ENCODE results near the gene RIMS1.
"Not testable (repeated sequence)": the region's sequence is repeated elsewhere in the genome, so short reads cannot be mapped to it uniquely, and the experiment has no call there.

Gene RIMS1

DNA sequence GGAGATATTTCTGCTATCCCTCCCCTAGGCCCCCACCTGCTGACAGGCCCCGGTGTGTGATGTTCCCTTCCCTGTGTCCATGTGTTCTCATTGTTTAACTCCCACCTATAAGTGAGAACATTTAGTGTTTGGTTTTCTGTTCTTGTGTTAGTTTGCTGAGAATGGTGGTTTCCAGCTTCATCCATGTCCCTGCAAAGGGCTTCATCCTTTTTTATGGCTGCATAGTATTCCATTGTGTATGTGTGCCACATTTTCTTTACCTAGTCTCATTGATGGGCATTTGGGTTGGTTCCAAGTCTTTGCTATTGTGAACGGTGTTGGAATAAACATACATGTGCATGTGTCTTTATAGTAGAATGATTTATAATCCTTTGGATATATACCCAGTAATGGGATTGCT is 448.9 kb downstream of the RIMS1 start:
- not testable (repeated sequence) for DNase-seq (ENCODE audit: low read depth, low spot score)

DNA sequence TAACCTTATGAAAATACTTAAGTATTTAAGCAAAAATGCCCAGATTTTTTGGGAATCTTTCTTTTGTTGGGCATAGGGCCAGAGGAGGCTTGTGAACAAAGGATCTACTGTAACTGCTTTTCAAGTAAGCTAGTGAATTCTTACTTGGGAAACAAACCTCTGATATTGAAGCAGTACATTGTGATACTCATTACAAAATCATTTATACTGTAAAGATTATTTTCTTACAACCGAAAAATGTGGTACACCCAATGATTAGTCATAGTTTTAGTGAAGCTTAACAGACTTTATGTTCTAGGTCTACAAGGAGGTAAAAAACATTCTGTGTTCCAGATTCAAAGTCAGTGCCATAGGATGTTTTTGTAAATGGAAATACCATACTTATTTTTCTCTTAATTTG is 462.6 kb downstream of the RIMS1 start:
- DNase-seq (ENCODE audit: low read depth, low spot score), result no peak

DNA sequence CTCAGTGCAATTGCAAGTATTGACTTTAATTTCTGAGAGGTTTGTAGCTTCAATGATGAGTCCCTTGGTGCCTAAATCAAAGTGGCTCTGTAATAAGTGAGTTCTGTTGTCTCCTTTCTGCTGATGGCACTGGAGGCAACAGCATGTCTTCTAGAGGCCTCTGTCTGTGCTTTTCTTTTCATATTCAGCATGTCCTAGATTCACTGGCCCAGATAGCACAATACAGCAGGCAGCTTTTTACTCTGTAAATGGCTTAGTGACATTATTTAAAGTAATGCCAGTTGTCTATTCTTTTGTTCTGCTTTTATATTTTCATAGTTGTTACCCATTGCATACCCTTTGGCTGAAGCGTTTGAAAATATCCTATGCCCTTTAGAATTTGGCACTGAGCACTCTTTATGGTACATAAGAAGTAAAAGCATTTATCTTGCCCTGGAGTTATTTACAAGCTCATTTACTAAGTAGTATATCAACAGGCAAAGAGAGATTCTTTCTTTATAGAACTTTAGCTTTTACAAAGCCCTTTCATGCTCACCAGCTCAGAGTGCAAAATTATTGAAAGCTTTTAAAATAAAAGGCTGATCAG is 464.0 kb downstream of the RIMS1 start:
- DNase-seq (ENCODE audit: low read depth, low spot score), result no peak

DNA sequence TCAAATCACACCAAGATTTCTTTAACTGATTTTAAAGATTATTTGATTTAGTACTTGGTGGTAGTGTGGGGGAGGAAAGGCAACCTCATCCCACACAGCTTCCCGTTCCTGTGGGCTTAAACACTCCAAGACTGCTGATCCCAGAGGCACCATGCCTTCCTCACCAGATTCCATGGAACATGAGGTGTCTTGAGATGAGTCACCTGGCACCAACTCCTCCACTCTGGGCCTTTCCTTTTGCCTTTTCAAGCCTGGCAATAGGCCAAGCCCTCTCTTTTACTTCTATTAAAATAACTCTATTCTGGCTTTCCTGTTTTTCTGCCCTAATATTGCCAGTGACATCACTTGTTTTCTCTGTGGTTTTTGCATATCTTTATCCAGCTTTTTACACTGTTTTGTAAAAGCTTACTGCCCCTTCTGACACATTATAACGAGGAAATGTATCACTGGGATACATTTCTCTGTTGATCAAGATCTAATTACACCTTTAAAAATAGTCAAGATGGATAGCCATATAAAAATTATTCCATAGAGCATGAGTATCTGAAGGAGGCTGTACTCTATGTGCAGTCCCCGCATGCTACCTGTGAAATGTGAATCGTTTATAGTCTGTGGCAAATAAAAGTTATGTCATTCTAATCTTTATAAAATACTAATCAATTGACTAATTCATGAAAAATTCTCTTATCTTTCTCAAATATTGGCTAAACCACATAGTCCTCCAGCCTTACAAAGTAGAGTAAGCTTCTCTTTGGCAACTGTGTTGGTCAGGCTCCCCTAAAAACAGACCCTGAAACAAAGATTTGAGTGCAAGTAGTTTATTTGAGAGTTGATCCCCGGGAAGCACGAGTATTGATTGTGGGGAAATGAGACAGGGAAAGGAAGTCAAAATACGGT is 477.7 kb downstream of the RIMS1 start:
- DNase-seq (ENCODE audit: low read depth, low spot score), result no peak

DNA sequence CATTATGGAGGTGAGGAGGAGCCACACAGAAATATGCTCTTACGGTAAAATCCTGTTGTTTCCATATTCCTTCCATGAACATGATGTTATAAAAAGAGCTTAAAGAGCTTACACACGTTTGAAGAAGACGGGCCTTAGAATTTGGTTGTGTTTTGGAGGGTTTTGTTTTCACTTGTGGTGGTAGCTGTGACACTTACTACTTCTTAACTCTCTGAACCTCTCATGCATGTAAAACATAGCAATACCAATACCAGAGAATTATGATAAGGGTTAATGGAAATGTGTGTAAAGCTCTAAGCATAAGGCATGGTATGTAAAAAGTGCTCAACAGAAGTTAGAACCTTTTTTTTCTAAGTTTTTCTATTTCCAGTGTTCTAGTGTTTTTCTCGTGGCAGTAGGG is 479.4 kb downstream of the RIMS1 start:
- no peak for DNase-seq (ENCODE audit: low read depth, low spot score)

DNA sequence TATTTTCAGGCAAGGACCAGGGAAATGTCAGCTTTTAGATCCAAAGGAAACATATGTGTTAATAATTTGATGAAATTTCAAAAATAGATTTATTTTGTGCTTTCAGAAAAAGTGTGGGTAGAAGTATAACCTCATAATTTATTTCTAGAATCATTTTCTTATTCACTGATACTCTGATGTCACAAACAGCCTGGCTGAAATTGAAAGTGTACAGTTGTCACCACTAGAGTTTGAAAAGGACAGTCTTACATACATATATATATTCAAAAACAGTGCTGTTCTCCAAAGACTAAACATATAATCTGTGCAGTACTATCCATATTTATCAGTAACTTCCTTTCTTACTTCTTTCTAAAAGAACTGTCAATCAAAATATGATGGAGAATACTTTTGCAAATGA is 481.1 kb downstream of the RIMS1 start:
- no peak for DNase-seq (ENCODE audit: low read depth, low spot score)

DNA sequence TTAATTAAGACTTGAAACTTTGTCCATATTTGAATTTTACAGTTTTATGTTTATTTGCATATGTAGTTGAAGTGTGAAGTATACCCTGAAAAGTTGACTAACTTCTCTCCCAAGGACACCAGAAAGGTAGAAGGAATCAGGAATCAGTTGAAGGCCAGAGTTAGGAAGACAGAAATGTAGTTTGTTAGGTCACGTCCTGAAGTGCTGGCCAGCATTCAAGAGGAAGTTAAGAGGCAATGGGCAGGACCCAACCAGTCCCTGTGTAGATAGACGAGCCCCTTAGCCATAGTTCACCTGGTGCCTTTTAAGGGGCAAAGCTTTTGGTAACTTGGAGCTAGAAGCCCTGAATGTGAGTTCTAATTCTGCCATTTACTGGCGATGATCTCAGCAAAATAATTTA is 485.1 kb downstream of the RIMS1 start:
- DNase-seq (ENCODE audit: low read depth, low spot score), result no peak

DNA sequence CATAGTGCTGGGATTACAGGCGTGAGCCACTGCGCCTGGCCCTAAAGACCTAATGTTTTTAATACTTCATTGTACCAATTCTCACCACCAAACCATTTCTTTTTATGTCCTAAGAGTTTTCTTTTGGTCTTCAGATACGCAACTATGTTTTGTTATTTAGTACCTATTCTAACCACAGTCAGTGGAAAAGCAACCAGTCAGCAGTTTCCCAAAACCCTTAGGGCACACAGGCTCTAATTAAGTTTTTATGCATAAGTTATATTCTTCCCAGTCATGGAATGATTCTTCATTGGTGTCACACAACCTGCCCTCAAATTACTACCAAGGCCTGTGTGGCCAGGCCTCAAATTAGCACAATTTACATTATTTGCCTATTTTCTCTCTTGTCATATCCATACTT is 487.8 kb downstream of the RIMS1 start:
- no peak for DNase-seq (ENCODE audit: low read depth, low spot score)

DNA sequence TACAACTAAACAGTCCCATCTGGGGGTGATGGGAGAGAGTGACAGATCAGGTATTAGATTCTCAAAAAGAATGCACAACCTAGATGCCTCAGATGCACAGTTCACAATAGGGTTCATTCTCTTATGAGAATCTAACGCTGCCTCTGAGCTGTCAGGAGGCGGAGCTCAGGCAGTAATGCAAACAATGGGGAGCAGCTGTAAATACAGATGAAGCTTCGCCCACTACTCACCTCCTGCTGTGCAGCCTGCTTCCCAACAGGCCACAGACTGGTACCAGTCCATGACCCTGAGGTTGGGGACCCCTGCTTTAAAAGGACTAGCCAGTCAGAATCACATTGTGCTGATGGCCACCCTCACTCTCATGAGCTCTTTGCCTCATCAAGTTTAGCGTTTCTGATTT is 488.5 kb downstream of the RIMS1 start:
- DNase-seq (ENCODE audit: low read depth, low spot score), result no peak

DNA sequence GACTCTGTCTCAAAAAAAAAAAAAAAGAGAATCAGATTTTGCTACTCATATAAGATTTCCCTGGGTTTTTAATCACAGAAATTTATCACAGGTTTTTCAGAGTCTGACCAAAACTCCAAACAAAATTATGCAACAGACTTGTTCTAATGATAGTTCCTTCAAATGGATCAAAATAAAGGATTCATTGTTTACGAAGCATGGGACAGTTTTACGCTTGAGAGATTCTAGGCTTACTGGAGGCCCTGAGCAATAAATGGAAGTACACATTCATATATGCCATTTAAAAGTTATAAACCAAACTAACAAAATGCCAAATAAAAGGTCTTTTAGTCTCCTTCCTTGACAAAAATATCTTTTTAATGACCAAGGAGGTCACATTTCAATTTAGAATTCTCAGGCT is 490.4 kb downstream of the RIMS1 start:
- DNase-seq (ENCODE audit: low read depth, low spot score), result no peak

DNA sequence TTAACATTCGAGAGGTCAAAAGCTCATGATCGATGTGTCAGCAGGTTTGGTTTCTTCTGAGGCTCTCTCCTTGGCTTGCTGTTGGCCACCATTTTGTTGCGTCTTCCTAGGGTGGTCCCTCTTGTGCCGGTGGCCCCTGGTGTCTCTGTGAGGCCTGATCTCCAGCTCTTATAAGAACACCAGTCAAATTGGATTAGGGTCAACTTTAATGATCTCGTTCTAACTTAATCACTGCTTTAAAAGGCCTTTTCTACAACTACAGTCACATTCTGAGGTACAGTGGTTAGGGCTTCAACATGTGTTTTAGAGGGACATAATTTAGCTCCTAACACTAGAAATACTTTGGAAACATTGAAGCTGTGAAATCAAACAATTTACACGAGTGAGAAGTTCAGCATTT is 494.7 kb downstream of the RIMS1 start:
- DNase-seq (ENCODE audit: low read depth, low spot score), result no peak

DNA sequence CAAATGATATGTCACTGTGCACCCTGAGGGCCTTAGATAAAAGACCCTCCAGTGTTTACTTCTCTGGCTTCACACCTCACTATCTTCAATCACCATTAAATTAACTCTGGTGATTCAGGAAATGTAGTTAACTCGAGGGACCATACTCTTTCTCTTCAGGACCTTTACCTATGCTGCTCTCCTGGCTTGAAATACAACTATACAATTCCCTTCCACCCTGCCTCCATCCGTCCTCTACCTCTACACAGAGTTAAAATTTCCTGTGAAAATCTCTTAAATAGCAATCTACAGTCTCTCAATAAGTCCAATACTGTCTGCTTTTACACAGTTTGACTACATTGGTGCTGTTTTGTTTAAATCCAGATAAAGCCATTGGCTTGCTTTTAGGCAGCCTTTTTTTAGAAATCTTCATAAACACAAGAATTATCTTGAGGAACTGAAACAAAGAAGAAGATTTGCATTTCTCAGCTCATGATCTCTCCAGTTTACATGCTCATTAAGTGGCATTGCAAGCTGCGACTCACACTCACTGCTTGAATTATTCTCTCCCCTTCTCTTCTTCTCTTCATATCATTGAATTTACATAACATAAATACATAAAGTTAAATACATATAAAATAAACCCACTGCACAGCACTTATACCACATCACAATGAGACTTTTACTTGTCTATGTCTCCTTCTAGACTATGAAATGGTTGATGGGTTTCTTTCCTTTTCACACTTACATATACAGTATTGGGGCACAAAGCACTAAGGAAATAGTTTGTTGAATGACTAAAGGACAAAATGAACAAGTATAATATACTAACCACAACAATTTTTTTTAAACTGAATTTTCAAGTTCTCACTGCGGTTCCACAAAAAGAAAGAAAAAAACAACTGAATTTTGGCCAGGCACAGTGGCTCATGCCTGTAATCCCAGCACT is 496.5 kb downstream of the RIMS1 start:
- no peak for DNase-seq (ENCODE audit: low read depth, low spot score)

DNA sequence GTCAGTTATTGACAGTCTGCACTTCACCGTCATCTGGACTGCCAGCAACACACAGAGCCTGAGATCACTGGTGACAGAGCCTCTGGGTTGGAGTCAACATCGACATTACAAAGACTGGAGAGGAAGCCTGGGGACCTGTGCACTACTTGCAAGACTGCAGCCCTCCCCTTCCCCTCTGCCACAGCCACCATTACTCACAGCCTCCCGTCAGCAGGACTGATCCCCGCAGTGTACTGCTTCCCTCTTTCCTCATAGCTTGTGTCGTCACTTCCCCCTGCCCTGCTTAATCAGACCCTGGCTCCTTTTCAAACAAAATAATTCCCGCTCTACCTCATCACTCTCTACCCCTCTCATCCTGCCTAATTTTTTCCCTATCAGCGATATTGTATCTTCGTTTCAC is 500.0 kb downstream of the RIMS1 start:
- DNase-seq (ENCODE audit: low read depth, low spot score), result no peak

DNA sequence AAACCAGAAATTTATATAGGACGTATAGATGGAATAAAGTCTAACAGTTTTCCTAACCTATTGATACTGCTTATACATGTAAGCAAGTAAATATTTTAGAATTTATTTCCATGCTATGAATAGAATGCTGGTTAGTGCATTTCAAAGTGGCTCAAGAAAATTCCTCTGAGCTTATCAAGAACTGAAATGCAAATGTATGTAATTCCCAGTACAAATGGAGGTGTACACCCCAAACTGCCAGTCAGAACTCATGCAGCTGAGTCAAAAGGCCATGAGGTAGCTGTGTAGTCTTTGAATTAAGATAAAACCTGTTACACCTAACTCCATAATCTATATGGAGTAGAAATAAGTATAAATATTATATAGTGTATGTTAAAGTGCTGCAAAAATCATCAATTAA is 503.3 kb downstream of the RIMS1 start:
- no peak for DNase-seq (ENCODE audit: low read depth, low spot score)

DNA sequence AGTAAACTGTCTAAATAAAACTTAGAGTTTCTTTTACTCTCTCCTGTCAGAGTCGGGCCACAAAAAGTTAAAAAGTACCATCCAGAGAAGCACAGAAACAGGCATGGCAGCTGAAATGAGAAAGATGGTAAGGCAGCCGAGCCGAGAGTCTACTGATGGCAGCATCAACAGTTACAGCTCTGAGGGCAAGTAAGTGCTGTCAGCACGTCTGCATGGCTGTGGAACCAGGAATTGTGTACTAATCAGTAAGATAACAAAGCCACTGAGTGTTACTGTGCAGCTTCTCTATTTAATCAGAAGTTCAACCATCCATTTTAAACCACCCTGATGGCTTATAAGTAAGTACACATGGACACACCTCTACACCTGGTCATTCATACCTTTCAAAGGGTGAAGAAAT is 504.2 kb downstream of the RIMS1 start:
- DNase-seq (ENCODE audit: low read depth, low spot score), result no peak

DNA sequence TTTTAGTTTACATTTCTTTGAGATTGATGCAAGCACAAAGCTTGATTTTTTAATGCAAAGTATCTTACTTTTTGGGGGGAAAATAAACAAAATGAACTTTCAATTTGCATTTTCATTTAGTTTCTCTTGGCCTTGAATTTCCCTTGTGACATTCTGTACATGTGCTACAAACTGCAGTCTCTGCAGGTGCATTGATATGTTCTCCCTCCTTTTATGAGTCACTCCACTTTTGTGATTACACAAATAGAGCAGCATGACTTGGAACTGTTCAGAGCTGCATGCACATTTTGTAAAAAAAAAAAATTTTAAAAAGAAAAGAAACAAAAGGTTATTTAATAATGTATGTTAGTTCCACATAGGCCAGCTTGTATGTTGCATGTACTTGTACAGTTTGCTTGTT is 515.5 kb downstream of the RIMS1 start:
- no peak for DNase-seq (ENCODE audit: low read depth, low spot score)

DNA sequence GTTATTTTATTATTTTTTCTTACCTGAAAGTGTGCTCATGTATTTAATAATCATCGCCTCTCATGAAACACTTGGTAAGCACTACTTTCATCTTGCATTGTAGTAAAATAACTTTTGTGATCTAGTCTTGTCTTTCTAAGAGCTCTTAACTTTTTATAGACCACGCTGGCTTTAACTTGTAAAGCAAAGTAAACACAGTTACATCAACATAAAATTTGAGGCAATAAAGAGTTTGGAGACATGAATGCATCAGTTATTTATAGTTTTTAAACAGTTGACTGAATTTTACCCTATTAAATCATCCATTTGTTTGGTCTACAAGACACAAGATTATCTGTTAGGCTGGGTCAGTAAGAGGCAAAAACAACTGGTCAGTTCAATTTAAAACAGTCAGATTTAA is 517.1 kb downstream of the RIMS1 start:
- no peak for DNase-seq (ENCODE audit: low read depth, low spot score)

DNA sequence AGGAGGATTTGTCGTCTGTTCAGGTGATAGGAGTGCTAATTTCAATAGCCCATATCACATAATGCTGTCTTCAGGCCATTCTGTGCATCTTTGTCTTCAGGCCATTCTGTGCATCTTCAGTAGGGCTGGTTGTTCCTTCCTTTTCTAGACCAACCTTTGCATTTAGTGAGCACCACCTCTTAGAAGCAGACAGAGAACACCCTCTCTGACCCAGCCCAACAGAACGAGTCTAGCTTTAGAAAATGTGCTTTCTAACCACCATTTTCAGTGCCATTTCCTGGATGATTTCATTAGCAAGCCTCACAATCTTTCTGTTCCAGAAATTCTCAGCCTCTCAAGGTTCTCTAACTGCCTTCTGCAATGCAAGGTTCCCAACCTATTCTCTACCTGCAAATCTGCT is 520.2 kb downstream of the RIMS1 start:
- no peak for DNase-seq (ENCODE audit: low read depth, low spot score)

DNA sequence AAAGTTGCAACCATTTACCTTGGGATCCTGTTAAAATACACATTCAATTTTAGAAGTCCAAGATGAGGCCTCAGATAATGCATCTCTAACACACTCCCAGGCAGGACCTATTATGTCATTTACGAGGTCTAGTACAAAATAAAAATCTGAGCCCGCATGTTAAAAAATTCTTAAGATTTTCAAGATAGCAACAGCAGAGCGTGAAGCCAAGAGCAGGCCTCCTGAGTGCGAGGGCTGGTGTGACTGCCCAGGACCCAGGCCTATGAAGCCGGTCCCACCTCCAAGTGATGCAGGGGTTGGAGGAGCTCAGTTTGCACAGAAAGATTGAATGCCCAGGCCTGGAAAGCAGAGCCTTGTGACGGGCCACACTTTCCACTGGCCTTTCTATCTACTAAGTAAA is 524.4 kb downstream of the RIMS1 start:
- no peak for DNase-seq (ENCODE audit: low read depth, low spot score)

DNA sequence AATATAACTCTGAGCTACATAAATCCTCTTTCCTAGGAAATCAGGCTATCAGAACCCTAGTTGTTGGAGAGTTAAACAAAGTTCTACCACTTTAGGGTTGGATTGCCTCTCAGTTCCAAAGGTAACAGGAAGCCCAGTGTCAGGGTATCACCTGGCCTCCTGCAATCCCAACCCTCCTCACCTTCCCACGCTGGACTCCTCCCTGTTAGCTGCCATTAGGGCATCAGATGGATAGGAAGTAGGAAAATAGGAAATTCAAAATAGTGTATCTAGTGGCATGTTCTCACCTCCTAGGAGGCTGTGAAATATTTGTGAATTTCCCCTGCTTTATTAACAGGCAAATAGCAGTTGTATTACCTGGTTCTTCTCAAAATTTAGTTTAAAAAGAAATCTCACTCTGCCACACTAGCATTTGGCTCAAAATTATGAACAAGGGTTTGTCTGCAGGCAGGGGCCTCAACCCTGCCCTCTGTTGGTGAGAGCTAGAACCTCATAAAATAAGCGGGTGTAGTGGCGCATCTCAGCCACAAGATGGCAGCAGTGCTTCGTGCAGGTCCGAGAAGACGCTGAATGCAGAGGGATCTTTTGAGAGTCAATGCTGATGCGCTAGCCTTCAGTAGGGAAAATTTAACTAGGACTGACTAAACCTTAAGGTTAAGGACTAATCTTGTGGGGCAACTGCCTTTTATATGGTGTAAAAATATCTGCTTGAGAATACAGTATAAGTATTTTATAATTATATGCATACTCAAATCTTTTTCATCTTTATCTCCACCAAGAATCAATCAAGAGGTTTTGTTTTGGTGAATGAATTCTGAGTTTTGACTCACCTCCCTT is 525.7 kb downstream of the RIMS1 start:
- DNase-seq (ENCODE audit: low read depth, low spot score), result peak; percentile 39

DNA sequence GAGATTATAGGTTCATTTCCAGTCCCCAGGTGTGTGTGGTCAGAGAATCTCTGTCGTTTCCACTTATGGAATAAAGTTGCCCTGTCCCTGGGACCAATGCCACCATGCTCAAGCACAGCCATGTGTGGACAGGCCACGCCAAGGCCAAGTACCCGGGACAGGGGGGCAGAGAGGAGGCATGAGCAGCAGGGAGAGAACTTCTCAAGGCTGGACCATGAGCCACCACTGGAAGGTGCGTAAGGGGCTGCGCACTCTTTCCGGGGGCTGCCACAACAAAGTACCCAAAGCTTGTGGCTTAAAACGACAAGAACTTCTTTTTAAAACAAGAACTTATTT is 526.3 kb downstream of the RIMS1 start:
- no peak for DNase-seq (ENCODE audit: low read depth, low spot score)

DNA sequence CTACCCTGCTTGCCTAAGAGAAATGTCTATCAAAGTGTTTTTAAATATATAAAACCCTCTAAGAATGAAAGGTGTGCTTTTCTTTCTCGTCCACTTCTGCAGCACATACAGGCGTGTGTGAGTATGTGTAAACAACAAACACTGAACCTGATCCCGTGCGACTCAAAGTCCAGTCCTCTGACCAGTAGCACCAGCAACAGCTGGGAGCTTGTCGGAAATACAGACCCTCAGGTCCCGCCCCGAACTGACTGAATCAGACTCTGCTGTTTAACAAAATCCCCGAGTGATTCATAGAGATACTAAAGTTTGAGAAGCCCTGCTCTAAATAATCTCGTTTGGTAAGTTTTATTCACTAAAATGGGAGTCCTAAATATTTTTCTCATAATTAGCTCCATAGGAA is 527.5 kb downstream of the RIMS1 start:
- DNase-seq (ENCODE audit: low read depth, low spot score), result no peak

All from activated naive CD8-positive, alpha-beta T cell treated with anti-CD3 and anti-CD28 coated beads, Interleukin-2, amount 50 U/mL, for 16 hours (primary cell).